Endothelial cell of umbilical vein (primary cell): Measurements from ENCODE around the gene PHF2. TPM values are rescaled to one million over a fixed set of nuclear protein-coding genes. Genes with fewer than 3 reads are reported as not detected.

Experiments used
- BruUV-seq: library from RNA; stranded (reverse); fragments of 400-500 nt; replicated peaks from 2 replicates; lab custom pipeline; 2021; lab: Mats Ljungman, UMichigan
- CTCF ChIA-PET: fragments of 300-600, 350-600 bp; sonication (Branson Sonifier 250); formaldehyde crosslinking; loops from one replicate; lab custom pipeline; 2021; ENCODE audit warnings: antibody characterized with exemption, inconsistent platforms; lab: Charles Lee
- POLR2A ChIA-PET: fragments of 300-600, 350-600 bp; sonication (Branson Sonifier 250); formaldehyde crosslinking; loops from one replicate; lab custom pipeline; 2021; ENCODE audit warnings: antibody characterized with exemption, inconsistent platforms; lab: Charles Lee
- DNase-seq: peaks from one replicate; pipeline ENCODE4 v3.0.0-alpha.2; 2011; ENCODE audit warnings: low read depth, low spot score
- FAIRE-seq: peaks from 2 replicates; lab custom pipeline; 2011; peaks lifted over from hg19 to GRCh38; lab: Jason Lieb, UNC
- H2AFZ ChIP-seq: 2 replicates; pipeline ENCODE4 v1.6.0; 2012; ENCODE audit warnings: low read depth, low read length, control low read depth, inconsistent platforms
- H3K27ac ChIP-seq: 2 replicates; pipeline ENCODE4 v1.5.1; 2011; ENCODE audit warnings: low read depth, mild to moderate bottlenecking, control low read depth, low read length, moderate library complexity; ENCODE audit not compliant: insufficient read depth
- H3K27me3 ChIP-seq, 2 experiments: 2 replicates each; pipeline versions ENCODE4 v1.6.0 to v1.6.1; 2011; ENCODE audit warnings: low read length in 2 of 2, mixed read lengths in 1 of 2; ENCODE audit not compliant: control insufficient read depth in 2 of 2, insufficient read depth in 2 of 2
- H3K36me3 ChIP-seq, 2 experiments: 2 replicates in 1 of 2; 3 replicates in 1 of 2; pipeline ENCODE4 v1.5.1; 2011; ENCODE audit warnings: low read length in 2 of 2, mild to moderate bottlenecking in 1 of 2, moderate library complexity in 1 of 2; ENCODE audit not compliant: control insufficient read depth in 2 of 2, insufficient read depth in 2 of 2; ENCODE audit errors: extremely low read depth in 1 of 2
- H3K4me1 ChIP-seq: 3 replicates; pipeline ENCODE4 v1.5.1; 2011; ENCODE audit warnings: mild to moderate bottlenecking, low read length; ENCODE audit not compliant: control insufficient read depth, insufficient read depth; ENCODE audit errors: extremely low read depth
- H3K4me2 ChIP-seq: 2 replicates; pipeline ENCODE4 v1.6.1; 2011; ENCODE audit warnings: low read length, control low read depth, mixed read lengths; ENCODE audit not compliant: insufficient read depth
- H3K4me3 ChIP-seq, 3 experiments: fragments of 200-600 bp in 1 of 3; sonication (generic), shearing (Covaris generic) in 1 of 3; replicated peaks in 1 of 3; 2 replicates each; pipeline ENCODE4 v1.5.1; 2011 to 2016; ENCODE audit warnings: control low read depth in 3 of 3, low read length in 3 of 3, mild to moderate bottlenecking in 2 of 3, inconsistent platforms in 1 of 3, low read depth in 1 of 3, moderate library complexity in 1 of 3; ENCODE audit not compliant: insufficient read depth in 1 of 3
- H3K79me2 ChIP-seq: 2 replicates; pipeline ENCODE4 v1.6.0; 2012; ENCODE audit warnings: low read length, inconsistent platforms; ENCODE audit not compliant: control insufficient read depth, insufficient read depth
- H3K9ac ChIP-seq: replicated peaks from 2 replicates; pipeline ENCODE3; 2011; ENCODE audit warnings: low read length, control low read depth; ENCODE audit not compliant: insufficient read depth; ENCODE audit errors: extremely low read depth
- H3K9me1 ChIP-seq: replicated peaks from 3 replicates; pipeline ENCODE4 v1.6.0; 2011; ENCODE audit warnings: mild to moderate bottlenecking, low read length; ENCODE audit not compliant: control insufficient read depth, insufficient read depth; ENCODE audit errors: extremely low read depth
- H3K9me3 ChIP-seq: replicated peaks from 2 replicates; pipeline ENCODE4 v1.5.1; 2012; ENCODE audit warnings: low read length, inconsistent platforms; ENCODE audit not compliant: control insufficient read depth, insufficient read depth
- H4K20me1 ChIP-seq: replicated peaks from 2 replicates; pipeline ENCODE3; 2011; ENCODE audit warnings: mild to moderate bottlenecking, low read length; ENCODE audit not compliant: control insufficient read depth, insufficient read depth; ENCODE audit errors: extremely low read depth
- EZH2 ChIP-seq: IDR thresholded peaks from 2 replicates; pipeline ENCODE4 v1.6.1; 2012; ENCODE audit warnings: borderline replicate concordance, low read depth, mild to moderate bottlenecking, moderate library complexity, low read length, inconsistent platforms; ENCODE audit not compliant: severe bottlenecking
- FOS ChIP-seq: IDR thresholded peaks from 2 replicates; pipeline ENCODE4 v1.6.1; 2011; ENCODE audit warnings: mild to moderate bottlenecking, low read length, moderate library complexity, borderline replicate concordance; ENCODE audit not compliant: insufficient read depth
- GATA2 ChIP-seq: IDR thresholded peaks from 2 replicates; pipeline ENCODE4 v1.7.0; 2011; ENCODE audit warnings: low read depth, mild to moderate bottlenecking, moderate library complexity, mixed read lengths, low read length; ENCODE audit not compliant: insufficient read length, insufficient read depth
- JUN ChIP-seq: IDR thresholded peaks from 2 replicates; pipeline ENCODE4 v1.6.1; 2011; ENCODE audit warnings: borderline replicate concordance, low read depth; ENCODE audit not compliant: insufficient read length, insufficient read depth
- MYC ChIP-seq: IDR thresholded peaks from one replicate; pipeline ENCODE4 v1.6.1; 2011; ENCODE audit warnings: mild to moderate bottlenecking, low read depth, low read length
- POLR2A ChIP-seq: IDR thresholded peaks from 2 replicates; pipeline ENCODE4 v1.6.1; 2012; ENCODE audit warnings: low read depth, mild to moderate bottlenecking, control low read depth, low read length
- POLR2AphosphoS5 ChIP-seq: IDR thresholded peaks from 2 replicates; pipeline ENCODE4 v1.6.1; 2012; ENCODE audit warnings: low read depth, mild to moderate bottlenecking, control low read depth, low read length, moderate library complexity; ENCODE audit not compliant: insufficient read depth
- dilution Hi-C: fragments of 300-500 bp; cut with MboI; formaldehyde crosslinking; loops from one replicate; pipeline ENCODE4 v1.15.0; 2019; ENCODE audit warnings: low sequenced_read_pairs; ENCODE audit not compliant: extremely low pct_ligation_motif_present
- intact Hi-C: fragments of 100-400 bp; cut with micrococcal nuclease; formaldehyde crosslinking; loops from one replicate; pipeline ENCODE4 v1.10.0; 2022
- polyA plus RNA-seq, 4 experiments: library from polyadenylated mRNA; depleted of rRNA in 3 of 4; stranded (reverse) in 3 of 4; unstranded in 1 of 4; fragments of >200 nt; gene quantifications; 2 replicates each; pipeline versions ENCODE4 v1.2.1 to v1.2.3, GENCODE V29; 2011 to 2012; ENCODE audit warnings: missing spikeins in 1 of 4
- total RNA-seq: library from RNA; stranded (reverse); gene quantifications from 2 replicates; pipeline ENCODE4 v1.2.3, GENCODE V29; 2021
- TF ChIP-seq, protein P1 (sequence below): IDR thresholded peaks from 2 replicates; pipeline ENCODE4 v1.6.1; 2011; ENCODE audit not compliant: insufficient read depth, insufficient read length
- TF ChIP-seq, protein P2 (sequence below), 2 donors: IDR thresholded peaks; 1 replicate in 1 of 2; 2 replicates in 1 of 2; pipeline ENCODE4 v1.5.1; 2011; ENCODE audit warnings: low read length in 2 of 2, mild to moderate bottlenecking in 2 of 2, moderate library complexity in 2 of 2, control low read depth in 1 of 2, inconsistent platforms in 1 of 2, low read depth in 1 of 2; ENCODE audit not compliant: insufficient read depth in 1 of 2; ENCODE audit errors: extremely low read depth in 1 of 2

The PHF2 gene
- total and polyA plus RNA-seq, 2 donors (not counting 3 experiments of a cell fraction or from before 2014, with no cell fraction given) = 9.8 to 22.5 TPM

DNA sequence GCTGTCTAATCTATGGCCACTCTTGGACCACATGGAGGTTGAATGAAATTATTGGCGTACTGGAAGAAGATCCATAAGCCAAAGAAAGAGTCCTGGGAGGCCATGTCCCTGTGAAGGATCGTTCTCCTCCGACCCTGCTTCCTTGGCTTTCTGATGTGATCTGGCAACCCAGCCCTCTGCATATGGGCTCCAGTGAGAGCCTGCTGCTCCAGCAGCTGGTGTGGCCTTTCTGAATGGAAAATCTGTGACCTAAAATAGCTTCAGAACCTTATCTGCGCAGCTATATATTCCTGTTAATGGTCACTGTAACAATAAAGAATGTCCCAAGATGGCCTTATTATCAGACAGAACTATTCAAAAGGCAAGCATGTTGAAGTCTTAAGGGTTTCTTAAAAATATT is 40.2 kb upstream of the PHF2 start:
- POLR2A ChIA-PET = no interaction called here
- no peak overlapping the region for H2AFZ ChIP-seq
- dilution Hi-C loops = no loop called here
- no peak overlapping the region for H3K9ac ChIP-seq
- no peak overlapping the region for H3K27ac ChIP-seq
- H3K27me3 ChIP-seq = no peaks in the 10 kb centered on the region
- peaks cover 0 to 11% of the 10 kb centered on the region in 2 experiments for H3K36me3 ChIP-seq
- no peaks in the 10 kb centered on the region for H3K9me1 ChIP-seq
- H3K9me3 ChIP-seq = no peaks in the 10 kb centered on the region
- BruUV-seq = no TSS peak
- no peak overlapping the region for H3K4me2 ChIP-seq
- H3K79me2 ChIP-seq = peaks cover 20% of the 10 kb centered on the region
- CTCF ChIA-PET = interaction anchor here (2.6 kb wide), 1 partner anchor 30 kb away, joined by 16 read pairs; no protein-coding TSS in a partner anchor
- H3K4me3 ChIP-seq = no peak overlapping the region
- DNase-seq (no peak), FAIRE-seq (no peak)
- TF ChIP-seq POLR2A (no peak), JUN (no peak), MYC (no peak), FOS (no peak), POLR2AphosphoS5 (no peak), GATA2 (no peak), EZH2 (no peak)
- TF ChIP-seq, protein P1, sequence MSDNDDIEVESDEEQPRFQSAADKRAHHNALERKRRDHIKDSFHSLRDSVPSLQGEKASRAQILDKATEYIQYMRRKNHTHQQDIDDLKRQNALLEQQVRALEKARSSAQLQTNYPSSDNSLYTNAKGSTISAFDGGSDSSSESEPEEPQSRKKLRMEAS = no peak
- TF ChIP-seq, protein P2, sequence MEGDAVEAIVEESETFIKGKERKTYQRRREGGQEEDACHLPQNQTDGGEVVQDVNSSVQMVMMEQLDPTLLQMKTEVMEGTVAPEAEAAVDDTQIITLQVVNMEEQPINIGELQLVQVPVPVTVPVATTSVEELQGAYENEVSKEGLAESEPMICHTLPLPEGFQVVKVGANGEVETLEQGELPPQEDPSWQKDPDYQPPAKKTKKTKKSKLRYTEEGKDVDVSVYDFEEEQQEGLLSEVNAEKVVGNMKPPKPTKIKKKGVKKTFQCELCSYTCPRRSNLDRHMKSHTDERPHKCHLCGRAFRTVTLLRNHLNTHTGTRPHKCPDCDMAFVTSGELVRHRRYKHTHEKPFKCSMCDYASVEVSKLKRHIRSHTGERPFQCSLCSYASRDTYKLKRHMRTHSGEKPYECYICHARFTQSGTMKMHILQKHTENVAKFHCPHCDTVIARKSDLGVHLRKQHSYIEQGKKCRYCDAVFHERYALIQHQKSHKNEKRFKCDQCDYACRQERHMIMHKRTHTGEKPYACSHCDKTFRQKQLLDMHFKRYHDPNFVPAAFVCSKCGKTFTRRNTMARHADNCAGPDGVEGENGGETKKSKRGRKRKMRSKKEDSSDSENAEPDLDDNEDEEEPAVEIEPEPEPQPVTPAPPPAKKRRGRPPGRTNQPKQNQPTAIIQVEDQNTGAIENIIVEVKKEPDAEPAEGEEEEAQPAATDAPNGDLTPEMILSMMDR (IDR thresholded peaks at IDR 0.05; ENCODE audit: extremely low read depth in 1 of 2, insufficient read depth in 1 of 2, low read depth in 1 of 2, low read length in 2 of 2) = no peak
- intact Hi-C loops = no loop called here
- H3K4me1 ChIP-seq = no peaks in the 10 kb centered on the region
- H4K20me1 ChIP-seq = no peaks in the 10 kb centered on the region
